GM18526 (cell line): Measurements from ENCODE around the gene NRARP.

ENCODE experiments used
- POLR2A ChIP-seq: IDR thresholded peaks from 3 replicates; pipeline ENCODE4 v1.6.1; 2011; ENCODE audit not compliant: insufficient read length; ENCODE audit errors: extremely low read depth

The NRARP gene

GRCh38 chr9:137313956-137314560, 12.0 kb upstream of the NRARP start:
- no peak for TF ChIP-seq POLR2A

- TF ChIP-seq POLR2A: no peak
These were observed 11.4 kb upstream of the NRARP start for GRCh38 chr9:137313326-137313936.

- TF ChIP-seq POLR2A: no peak
These were observed 10.8 kb upstream of the NRARP start for GRCh38 chr9:137312852-137313325.

GRCh38 chr9:137311986-137312851, 10.1 kb upstream of the NRARP start:
- no peak for TF ChIP-seq POLR2A

GRCh38 chr9:137311171-137311985, 9.3 kb upstream of the NRARP start:
- no peak for TF ChIP-seq POLR2A

GRCh38 chr9:137310189-137311052, 8.3 kb upstream of the NRARP start:
- TF ChIP-seq POLR2A: no peak

- TF ChIP-seq POLR2A: no peak
These were observed 7.5 kb upstream of the NRARP start for GRCh38 chr9:137309368-137310188.

- no peak for TF ChIP-seq POLR2A
These were observed 6.1 kb upstream of the NRARP start for GRCh38 chr9:137308057-137308619.

GRCh38 chr9:137307255-137308056, 5.4 kb upstream of the NRARP start:
- TF ChIP-seq POLR2A: no peak

- TF ChIP-seq POLR2A: no peak
These were observed 4.8 kb upstream of the NRARP start for GRCh38 chr9:137306850-137307254.

GRCh38 chr9:137306066-137306849, 4.2 kb upstream of the NRARP start:
- no peak for TF ChIP-seq POLR2A

- TF ChIP-seq POLR2A: no peak
These were observed 3.7 kb upstream of the NRARP start for GRCh38 chr9:137305798-137306065.
